WTC11 (cell line): ENCODE results near the gene KCNQ4.

ENCODE experiments used
- CBFB ChIP-seq: sonication (generic); formaldehyde crosslinking; IDR thresholded peaks from 2 replicates; pipeline ENCODE4 v1.8.1; 2022; ENCODE audit warnings: mild to moderate bottlenecking, low read depth, missing genetic modification reagents
- CTCF ChIP-seq: fragments of 200-600 bp; IDR thresholded peaks from 2 replicates; pipeline ENCODE4 v1.8.0; 2022; ENCODE audit warnings: antibody characterized with exemption
- ESRRA ChIP-seq: sonication (generic); formaldehyde crosslinking; IDR thresholded peaks from 2 replicates; pipeline ENCODE4 v1.8.1; 2022; ENCODE audit warnings: mild to moderate bottlenecking, missing genetic modification reagents, borderline replicate concordance
- GTF2I ChIP-seq: fragments of 250-450 bp; sonication (Bioruptor Pico); conservative IDR thresholded peaks from 2 replicates; pipeline ENCODE4 v1.4.0; 2021; ENCODE audit warnings: mild to moderate bottlenecking
- HMGXB4 ChIP-seq: sonication (generic); formaldehyde crosslinking; IDR thresholded peaks from 2 replicates; pipeline ENCODE4 v1.8.1; 2023; ENCODE audit warnings: mild to moderate bottlenecking, moderate library complexity, missing genetic modification reagents
- IRF2 ChIP-seq: sonication (generic); formaldehyde crosslinking; IDR thresholded peaks from 2 replicates; pipeline ENCODE4 v1.8.0; 2022; ENCODE audit warnings: low read depth, missing genetic modification reagents, borderline replicate concordance
- JUN ChIP-seq: sonication (generic); formaldehyde crosslinking; IDR thresholded peaks from 2 replicates; pipeline ENCODE4 v1.8.0; 2023; ENCODE audit warnings: mild to moderate bottlenecking, missing genetic modification reagents
- TEAD4 ChIP-seq: sonication (generic); formaldehyde crosslinking; IDR thresholded peaks from 2 replicates; pipeline ENCODE4 v1.8.0; 2022; ENCODE audit warnings: mild to moderate bottlenecking, missing genetic modification reagents
- TF ChIP-seq, protein P1 (sequence below): sonication (generic); formaldehyde crosslinking; conservative IDR thresholded peaks from 2 replicates; pipeline ENCODE4 v1.8.1; 2022; ENCODE audit warnings: mild to moderate bottlenecking, missing genetic modification reagents
- TF ChIP-seq, protein P2 (sequence below): sonication (generic); formaldehyde crosslinking; IDR thresholded peaks from 2 replicates; pipeline ENCODE4 v1.8.1; 2023; ENCODE audit warnings: mild to moderate bottlenecking, missing genetic modification reagents, moderate library complexity

DNA sequence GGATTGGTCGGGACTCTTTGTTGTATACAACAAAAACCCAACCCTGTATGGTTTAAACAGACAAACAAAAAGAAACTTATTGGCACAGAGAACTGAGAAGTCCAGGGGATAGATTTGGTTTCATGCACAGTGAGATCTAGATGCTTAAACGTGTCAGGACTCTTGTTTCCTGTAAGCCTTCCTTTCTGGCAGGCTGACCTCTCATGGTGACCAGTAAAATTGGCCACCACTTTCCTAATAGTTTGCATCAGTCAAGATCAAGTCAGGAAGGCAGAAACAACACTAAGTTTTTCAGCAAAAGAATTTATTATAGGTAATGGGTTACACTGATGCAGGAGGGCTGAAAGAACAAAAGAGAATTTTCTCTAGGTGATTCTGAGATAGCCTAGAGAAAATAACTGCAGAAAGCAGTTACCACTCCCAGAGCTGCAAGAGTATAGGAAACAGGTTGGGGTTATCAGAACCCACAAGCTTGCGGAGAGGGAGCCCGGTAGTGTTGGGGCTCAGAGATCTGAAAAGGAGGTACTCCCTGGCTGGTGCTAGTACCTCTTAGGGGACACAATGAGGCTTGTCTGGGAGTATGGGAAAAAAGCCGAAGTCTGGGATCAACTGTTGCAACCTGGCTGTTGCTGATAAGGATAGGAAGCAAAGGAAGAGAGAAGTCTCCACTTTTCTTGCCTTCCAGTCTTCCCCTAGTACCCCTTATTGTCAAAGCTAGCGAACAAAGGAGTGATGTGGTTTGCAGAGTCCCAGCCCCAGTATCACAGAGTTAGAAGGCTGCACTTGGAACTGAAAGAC, 57.1 kb downstream of the KCNQ4 start:
- no peak for TF ChIP-seq CTCF
- TF ChIP-seq GTF2I: no peak
- TF ChIP-seq, protein P1, sequence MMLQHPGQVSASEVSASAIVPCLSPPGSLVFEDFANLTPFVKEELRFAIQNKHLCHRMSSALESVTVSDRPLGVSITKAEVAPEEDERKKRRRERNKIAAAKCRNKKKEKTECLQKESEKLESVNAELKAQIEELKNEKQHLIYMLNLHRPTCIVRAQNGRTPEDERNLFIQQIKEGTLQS: no peak
- no peak for TF ChIP-seq IRF2 (CRISPR knock-in tag)
- TF ChIP-seq TEAD4 (CRISPR knock-in tag): no peak
- TF ChIP-seq CBFB (CRISPR knock-in tag): no peak
- TF ChIP-seq JUN (CRISPR knock-in tag): no peak
- no peak for TF ChIP-seq HMGXB4 (CRISPR knock-in tag)
- TF ChIP-seq ESRRA (CRISPR knock-in tag): no peak
- TF ChIP-seq, protein P2, sequence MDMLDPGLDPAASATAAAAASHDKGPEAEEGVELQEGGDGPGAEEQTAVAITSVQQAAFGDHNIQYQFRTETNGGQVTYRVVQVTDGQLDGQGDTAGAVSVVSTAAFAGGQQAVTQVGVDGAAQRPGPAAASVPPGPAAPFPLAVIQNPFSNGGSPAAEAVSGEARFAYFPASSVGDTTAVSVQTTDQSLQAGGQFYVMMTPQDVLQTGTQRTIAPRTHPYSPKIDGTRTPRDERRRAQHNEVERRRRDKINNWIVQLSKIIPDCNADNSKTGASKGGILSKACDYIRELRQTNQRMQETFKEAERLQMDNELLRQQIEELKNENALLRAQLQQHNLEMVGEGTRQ (CRISPR knock-in tag): no peak
